K562 (cell line): ENCODE data around the gene AK4. TPM values are rescaled to one million over a fixed set of nuclear protein-coding genes. Genes with fewer than 3 reads are reported as not detected.

Source experiments
- ATF1 ChIP-seq, 2 experiments: fragments of 450-650 bp in 1 of 2; IDR thresholded peaks; 2 replicates each; pipeline ENCODE4 v1.6.1; 2016; ENCODE audit warnings: missing compliant biosample characterization in 1 of 2, missing genetic modification characterization in 1 of 2
- CBX5 ChIP-seq: IDR thresholded peaks from 2 replicates; pipeline ENCODE4 v1.6.1; 2014; ENCODE audit warnings: low read depth, borderline replicate concordance
- CC2D1A ChIP-seq: fragments of 450-650 bp; IDR thresholded peaks from 2 replicates; pipeline ENCODE4 v1.6.1; 2017; ENCODE audit warnings: mild to moderate bottlenecking
- CCNT2 ChIP-seq: IDR thresholded peaks from 2 replicates; pipeline ENCODE4 v1.6.1; 2011; ENCODE audit warnings: borderline replicate concordance, low read depth, mild to moderate bottlenecking, moderate library complexity, mixed read lengths, low read length; ENCODE audit not compliant: insufficient read length; ENCODE audit errors: extremely low read depth
- ERF ChIP-seq: fragments of 450-650 bp; formaldehyde crosslinking; IDR thresholded peaks from 2 replicates; pipeline ENCODE4 v1.4.0; 2020; ENCODE audit warnings: mild to moderate bottlenecking, mixed read lengths
- FUS ChIP-seq: fragments of 200-400 bp; formaldehyde crosslinking; optimal IDR thresholded peaks from 2 replicates; pipeline ENCODE3; 2017; ENCODE audit warnings: low read depth, low read length
- HDAC8 ChIP-seq: fragments of 450-650 bp; IDR thresholded peaks from 2 replicates; pipeline ENCODE4 v1.6.1; 2016; ENCODE audit warnings: mild to moderate bottlenecking, missing genetic modification characterization, moderate library complexity, missing compliant biosample characterization
- HNRNPUL1 ChIP-seq: fragments of 200-400 bp; formaldehyde crosslinking; IDR thresholded peaks from 2 replicates; pipeline ENCODE4 v1.6.1; 2017; ENCODE audit warnings: low read length
- IFI16 ChIP-seq: fragments of 250-450 bp; sonication (Bioruptor Pico); IDR thresholded peaks from 2 replicates; pipeline ENCODE4 v2.1.2; 2022; ENCODE audit warnings: mild to moderate bottlenecking, inconsistent platforms
- NEUROD1 ChIP-seq: fragments of 150-350 bp; IDR thresholded peaks from 2 replicates; pipeline ENCODE4 v1.6.1; 2014; ENCODE audit warnings: borderline replicate concordance, low read length, low read depth; ENCODE audit not compliant: partially characterized antibody
- PRMT5 ChIP-seq: sonication (generic); formaldehyde crosslinking; IDR thresholded peaks from 2 replicates; pipeline ENCODE4 v1.5.0; 2020; ENCODE audit warnings: missing genetic modification reagents
- RBM17 ChIP-seq: fragments of 200-400 bp; formaldehyde crosslinking; IDR thresholded peaks from 2 replicates; pipeline ENCODE4 v1.6.1; 2017; ENCODE audit warnings: low read depth, mild to moderate bottlenecking, low read length, borderline replicate concordance
- RBM25 ChIP-seq: fragments of 200-400 bp; formaldehyde crosslinking; IDR thresholded peaks from 2 replicates; pipeline ENCODE4 v1.6.1; 2018; ENCODE audit warnings: low read length, low read depth, moderate library complexity; ENCODE audit not compliant: severe bottlenecking
- TEAD4 ChIP-seq, 2 experiments: sonication (generic) in 1 of 2; formaldehyde crosslinking in 1 of 2; IDR thresholded peaks; 2 replicates each; pipeline versions ENCODE4 v1.6.1 to v1.8.0; 2012 to 2022; ENCODE audit warnings: borderline replicate concordance in 1 of 2, inconsistent platforms in 1 of 2, low read length in 1 of 2, mild to moderate bottlenecking in 1 of 2, missing genetic modification reagents in 1 of 2
- YY1 ChIP-seq, 3 experiments: IDR thresholded peaks; 2 replicates each; pipeline ENCODE4 v1.6.1; 2011; ENCODE audit warnings: low read length in 2 of 3, mild to moderate bottlenecking in 2 of 3, moderate library complexity in 2 of 3, borderline replicate concordance in 1 of 3, control low read depth in 1 of 3, low read depth in 1 of 3; ENCODE audit not compliant: insufficient read depth in 3 of 3, insufficient replicate concordance in 2 of 3, control insufficient read depth in 1 of 3, insufficient read length in 1 of 3; ENCODE audit errors: extremely low read depth in 1 of 3
- ZC3H4 ChIP-seq: sonication (generic); formaldehyde crosslinking; IDR thresholded peaks from 2 replicates; pipeline ENCODE4 v1.9.0; 2021; ENCODE audit warnings: missing genetic modification reagents, borderline replicate concordance
- ZFP30 ChIP-seq: fragments of 250-450 bp; sonication (Bioruptor Pico); IDR thresholded peaks from 2 replicates; pipeline ENCODE4 v1.8.0; 2022; ENCODE audit warnings: moderate library complexity, mild to moderate bottlenecking, inconsistent platforms, borderline replicate concordance
- ZNF217 ChIP-seq: sonication (generic); formaldehyde crosslinking; IDR thresholded peaks from 2 replicates; pipeline ENCODE4 v1.8.0; 2022; ENCODE audit warnings: mild to moderate bottlenecking, missing genetic modification reagents
- ZNF384 ChIP-seq: IDR thresholded peaks from 2 replicates; pipeline ENCODE4 v1.6.1; 2012; ENCODE audit warnings: low read depth, low read length, improper control_type of control experiment
- ZNF696 ChIP-seq: fragments of 250-450 bp; sonication (Bioruptor Pico); conservative IDR thresholded peaks from 2 replicates; pipeline ENCODE4 v1.4.0; 2020; ENCODE audit warnings: mild to moderate bottlenecking, moderate library complexity
- ZNF707 ChIP-seq: fragments of 250-450 bp; sonication (Bioruptor Pico); conservative IDR thresholded peaks from 2 replicates; pipeline ENCODE4 v1.8.0; 2022; ENCODE audit warnings: inconsistent platforms, mild to moderate bottlenecking, moderate library complexity
- polyA plus RNA-seq, 8 experiments: library from polyadenylated mRNA; depleted of rRNA in 4 of 8; stranded (reverse) in 5 of 8; unstranded in 3 of 8; fragments of >200 nt; fragmentation: Nextera tagmentation in 2 of 8; fragmentation: Illumina TruSeq in 1 of 8; extraction: Ambion mirVana in 2 of 8; extraction: Trizol in 1 of 8; gene quantifications; 2 replicates each; pipeline versions ENCODE4 v1.2.1 to v1.2.3, GENCODE V29; 2011 to 2014; ENCODE audit warnings: inconsistent platforms in 1 of 8, missing spikeins in 1 of 8
- total RNA-seq, 7 experiments: library from RNA; depleted of rRNA in 6 of 7; stranded (reverse); fragments of >200 nt in 6 of 7; fragmentation: Illumina TruSeq in 2 of 7; extraction: Trizol in 2 of 7; gene quantifications; 2 replicates each; pipeline versions ENCODE4 v1.2.1 to v1.2.3, GENCODE V29; 2011 to 2021; ENCODE audit warnings: low replicate concordance in 1 of 7
- TF ChIP-seq, protein P1 (sequence below): fragments of 450-650 bp; IDR thresholded peaks from 2 replicates; pipeline ENCODE4 v1.6.1; 2016
- TF ChIP-seq, protein P2 (sequence below): sonication (generic); formaldehyde crosslinking; IDR thresholded peaks from 2 replicates; pipeline ENCODE4 v1.8.0; 2022; ENCODE audit warnings: missing genetic modification reagents, mild to moderate bottlenecking, borderline replicate concordance
- TF ChIP-seq, protein P3 (sequence below), 2 experiments: fragments of 450-650 bp; IDR thresholded peaks; 2 replicates each; pipeline ENCODE4 v1.6.1; 2016

Gene AK4
- total and polyA plus RNA-seq, 9 of the 15 experiments (the other 6 are each of a cell fraction or from before 2014, with no cell fraction given): 10.4 to 96.6 (median 21.5) TPM

DNA sequence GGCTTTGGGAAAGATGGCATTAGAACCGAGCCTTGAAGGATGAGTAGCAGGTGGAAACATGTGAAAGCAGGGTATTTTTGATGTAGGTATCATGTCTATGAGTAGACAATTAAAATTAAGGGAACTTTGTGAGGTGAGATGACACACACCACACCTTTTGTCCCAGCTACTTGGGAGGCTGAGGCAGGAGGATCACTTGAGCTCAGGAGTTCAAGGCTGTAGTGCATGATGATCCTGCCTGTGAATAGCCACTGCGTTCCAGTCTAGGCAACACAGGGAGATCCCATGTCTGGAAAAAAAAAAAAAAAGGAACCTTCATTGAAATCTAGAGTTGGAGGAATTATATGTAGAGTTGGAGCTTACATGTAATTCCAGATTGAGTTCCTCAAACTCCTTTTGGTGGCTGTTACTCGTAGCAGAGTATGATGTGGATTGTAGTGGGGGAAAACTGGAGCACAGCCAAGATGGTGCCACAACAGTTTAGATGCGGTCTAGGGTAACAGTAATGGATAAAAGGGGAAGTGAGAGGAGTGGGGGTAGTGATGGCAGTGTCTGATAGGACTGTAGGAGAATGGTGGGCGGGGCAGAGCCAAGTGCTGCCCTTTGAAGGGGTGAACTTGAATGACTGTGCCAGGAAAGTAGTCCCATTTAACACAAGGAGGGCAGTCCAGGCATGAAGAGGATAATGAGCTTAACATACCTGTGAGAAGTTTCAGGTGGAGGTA is 17.4 kb downstream of the AK4 start (continued):
- TF ChIP-seq, protein P1, sequence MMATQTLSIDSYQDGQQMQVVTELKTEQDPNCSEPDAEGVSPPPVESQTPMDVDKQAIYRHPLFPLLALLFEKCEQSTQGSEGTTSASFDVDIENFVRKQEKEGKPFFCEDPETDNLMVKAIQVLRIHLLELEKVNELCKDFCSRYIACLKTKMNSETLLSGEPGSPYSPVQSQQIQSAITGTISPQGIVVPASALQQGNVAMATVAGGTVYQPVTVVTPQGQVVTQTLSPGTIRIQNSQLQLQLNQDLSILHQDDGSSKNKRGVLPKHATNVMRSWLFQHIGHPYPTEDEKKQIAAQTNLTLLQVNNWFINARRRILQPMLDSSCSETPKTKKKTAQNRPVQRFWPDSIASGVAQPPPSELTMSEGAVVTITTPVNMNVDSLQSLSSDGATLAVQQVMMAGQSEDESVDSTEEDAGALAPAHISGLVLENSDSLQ: peak; percentile 24; the same call in 1 of the 2 replicates
- no peak for TF ChIP-seq PRMT5 (CRISPR knock-in tag)
- no peak for TF ChIP-seq RBM25
- TF ChIP-seq ZNF384: no peak
- TF ChIP-seq CC2D1A: no peak
- TF ChIP-seq TEAD4 (IDR thresholded peaks at IDR 0.05; ENCODE audit: low read length): peak; percentile 51; the same call in 1 of the 2 replicates
- no peak for TF ChIP-seq TEAD4 (CRISPR knock-in tag; IDR thresholded peaks at IDR 0.05; ENCODE audit: borderline replicate concordance)
- TF ChIP-seq YY1 (IDR thresholded peaks at IDR 0.05; ENCODE audit: borderline replicate concordance in 1 of 3, control insufficient read depth in 1 of 3, extremely low read depth in 1 of 3, insufficient read depth in 3 of 3, insufficient read length in 1 of 3, insufficient replicate concordance in 2 of 3, low read depth in 1 of 3, low read length in 2 of 3): peak in 1 of 3 experiments; percentile 14
- TF ChIP-seq ZNF696 (CRISPR knock-in tag): no peak
- no peak for TF ChIP-seq NEUROD1
- TF ChIP-seq RBM17: no peak
- no peak for TF ChIP-seq ZC3H4 (CRISPR knock-in tag)
- no peak for TF ChIP-seq ZNF707
- TF ChIP-seq CBX5: 0 out of 2 replicates have a peak, but pooled peaks have one; percentile 24
- no peak for TF ChIP-seq IFI16 (CRISPR knock-in tag)
- TF ChIP-seq ATF1 (CRISPR knock-in tag; IDR thresholded peaks at IDR 0.05): no peak
- no peak for TF ChIP-seq ATF1 (tag; IDR thresholded peaks at IDR 0.05)
- TF ChIP-seq, protein P2, sequence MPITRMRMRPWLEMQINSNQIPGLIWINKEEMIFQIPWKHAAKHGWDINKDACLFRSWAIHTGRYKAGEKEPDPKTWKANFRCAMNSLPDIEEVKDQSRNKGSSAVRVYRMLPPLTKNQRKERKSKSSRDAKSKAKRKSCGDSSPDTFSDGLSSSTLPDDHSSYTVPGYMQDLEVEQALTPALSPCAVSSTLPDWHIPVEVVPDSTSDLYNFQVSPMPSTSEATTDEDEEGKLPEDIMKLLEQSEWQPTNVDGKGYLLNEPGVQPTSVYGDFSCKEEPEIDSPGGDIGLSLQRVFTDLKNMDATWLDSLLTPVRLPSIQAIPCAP (CRISPR knock-in tag): no peak
- TF ChIP-seq, protein P3, sequence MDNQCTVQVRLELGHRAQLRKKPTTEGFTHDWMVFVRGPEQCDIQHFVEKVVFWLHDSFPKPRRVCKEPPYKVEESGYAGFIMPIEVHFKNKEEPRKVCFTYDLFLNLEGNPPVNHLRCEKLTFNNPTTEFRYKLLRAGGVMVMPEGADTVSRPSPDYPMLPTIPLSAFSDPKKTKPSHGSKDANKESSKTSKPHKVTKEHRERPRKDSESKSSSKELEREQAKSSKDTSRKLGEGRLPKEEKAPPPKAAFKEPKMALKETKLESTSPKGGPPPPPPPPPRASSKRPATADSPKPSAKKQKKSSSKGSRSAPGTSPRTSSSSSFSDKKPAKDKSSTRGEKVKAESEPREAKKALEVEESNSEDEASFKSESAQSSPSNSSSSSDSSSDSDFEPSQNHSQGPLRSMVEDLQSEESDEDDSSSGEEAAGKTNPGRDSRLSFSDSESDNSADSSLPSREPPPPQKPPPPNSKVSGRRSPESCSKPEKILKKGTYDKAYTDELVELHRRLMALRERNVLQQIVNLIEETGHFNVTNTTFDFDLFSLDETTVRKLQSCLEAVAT (IDR thresholded peaks at IDR 0.05): peak in 1 of 2 experiments; percentile 43; a peak in 1 of 4 replicates
- no peak for TF ChIP-seq ERF (CRISPR knock-in tag)
- TF ChIP-seq ZFP30 (CRISPR knock-in tag): no peak
- TF ChIP-seq CCNT2: no peak
- no peak for TF ChIP-seq FUS
- no peak for TF ChIP-seq HDAC8 (tag)
- no peak for TF ChIP-seq HNRNPUL1
- no peak for TF ChIP-seq ZNF217 (CRISPR knock-in tag)
